EH (cell line): ENCODE data around the gene TMEM115.

Experiments
- DNase-seq: peaks from one replicate; pipeline ENCODE4 v3.0.0-alpha.2; 2015; ENCODE audit warnings: low read depth

The TMEM115 gene

GRCh38 chr3:50352781-50353180, 6.5 kb downstream of the TMEM115 start:
- peak; percentile 43 for DNase-seq

GRCh38 chr3:50351323-50351697, 8.0 kb downstream of the TMEM115 start:
- no peak for DNase-seq

- DNase-seq = peak; percentile 95
These were observed 8.6 kb downstream of the TMEM115 start, which contains the start of the genes CYB561D2 and NPRL2 for GRCh38 chr3:50350527-50351322. Gene CYB561D2 (plus strand): TSS chr3:50350862. CDS start chr3:50351434, 572 bp downstream. Gene NPRL2 (minus strand): TSS chr3:50350775. CDS start chr3:50350652, 123 bp downstream.

- DNase-seq = no peak
These were observed 9.2 kb downstream of the TMEM115 start for GRCh38 chr3:50350213-50350526.

- DNase-seq = peak; percentile 81
These were observed 12.0 kb downstream of the TMEM115 start for GRCh38 chr3:50347187-50347813.

- DNase-seq = peak; percentile 66
These were observed 13.6 kb downstream of the TMEM115 start, which contains the start of gene ZMYND10 for GRCh38 chr3:50345586-50346234. Gene ZMYND10 (minus strand): TSS chr3:50345732. CDS start chr3:50345579, 153 bp downstream.

- DNase-seq = no peak
These were observed 14.3 kb downstream of the TMEM115 start for GRCh38 chr3:50345008-50345407.

GRCh38 chr3:50342813-50343633, 16.3 kb downstream of the TMEM115 start:
- no peak for DNase-seq

GRCh38 chr3:50341996-50342650, 17.2 kb downstream of the TMEM115 start:
- DNase-seq = no peak

GRCh38 chr3:50341537-50341936, 17.8 kb downstream of the TMEM115 start:
- no peak for DNase-seq

- DNase-seq = peak; percentile 80
These were observed 18.6 kb downstream of the TMEM115 start, which contains the start of gene RASSF1 for GRCh38 chr3:50340448-50341329. Gene RASSF1 (minus strand): TSS chr3:50340836. CDS start chr3:50340805, 31 bp downstream.

GRCh38 chr3:50340147-50340447, 19.2 kb downstream of the TMEM115 start:
- no peak for DNase-seq

GRCh38 chr3:50339485-50340146, 19.7 kb downstream of the TMEM115 start:
- DNase-seq = peak; percentile 79

GRCh38 chr3:50338965-50339364, 20.4 kb downstream of the TMEM115 start:
- no peak for DNase-seq

GRCh38 chr3:50337175-50337861, 22.0 kb downstream of the TMEM115 start:
- peak; percentile 100 for DNase-seq

- DNase-seq = peak; percentile 49
These were observed 22.7 kb downstream of the TMEM115 start for GRCh38 chr3:50336452-50337174.

- peak; percentile 27 for DNase-seq
These were observed 24.8 kb downstream of the TMEM115 start for GRCh38 chr3:50334339-50335075.
